Smooth muscle cell (in vitro differentiated cells): Measurements from ENCODE around the gene PRKG1. TPM values are rescaled to one million over a fixed set of nuclear protein-coding genes. Genes with fewer than 3 reads are reported as not detected.

ENCODE experiments used
- DNase-seq: peaks from one replicate; lab custom pipeline; 2025; ENCODE audit not compliant: unreplicated experiment; lab: John Stamatoyannopoulos, UW
- H2AFZ ChIP-seq: fragments of 200-600 bp; sonication (generic); 2 replicates; pipeline ENCODE4 v1.6.0; 2016; ENCODE audit warnings: antibody characterized with exemption, low read depth, mild to moderate bottlenecking
- H3F3A ChIP-seq: fragments of 200-600 bp; sonication (generic); 2 replicates; pipeline ENCODE4 v1.6.0; 2017; ENCODE audit warnings: antibody characterized with exemption, low read depth
- H3K27ac ChIP-seq: fragments of 200-600 bp; sonication (generic); 2 replicates; pipeline ENCODE4 v1.5.1; 2016; ENCODE audit warnings: low read depth, mild to moderate bottlenecking
- H3K27me3 ChIP-seq: fragments of 200-600 bp; sonication (generic); 2 replicates; pipeline ENCODE4 v1.6.1; 2016; ENCODE audit warnings: low read depth, mild to moderate bottlenecking
- H3K36me3 ChIP-seq: fragments of 200-600 bp; sonication (generic); 2 replicates; pipeline ENCODE4 v1.5.1; 2016; ENCODE audit warnings: low read depth
- H3K4me1 ChIP-seq: fragments of 200-600 bp; sonication (generic); 2 replicates; pipeline ENCODE4 v1.5.1; 2016; ENCODE audit warnings: low read depth
- H3K4me2 ChIP-seq: fragments of 200-600 bp; sonication (generic); 2 replicates; pipeline ENCODE4 v1.6.0; 2016; ENCODE audit warnings: mild to moderate bottlenecking
- H3K4me3 ChIP-seq: fragments of 200-600 bp; sonication (generic); 2 replicates; pipeline ENCODE4 v1.5.1; 2016; ENCODE audit warnings: mild to moderate bottlenecking
- H3K79me2 ChIP-seq: fragments of 200-600 bp; sonication (generic); 2 replicates; pipeline ENCODE4 v1.6.0; 2016; ENCODE audit warnings: low read depth, mild to moderate bottlenecking
- H3K9ac ChIP-seq: fragments of 200-600 bp; sonication (generic); 2 replicates; pipeline ENCODE4 v1.6.0; 2016; ENCODE audit warnings: low read depth
- H3K9me3 ChIP-seq: fragments of 200-600 bp; sonication (generic); replicated peaks from 2 replicates; pipeline ENCODE4 v1.5.1; 2016; ENCODE audit warnings: low read depth
- H4K20me1 ChIP-seq: fragments of 200-600 bp; sonication (generic); 2 replicates; pipeline ENCODE4 v1.6.0; 2016; ENCODE audit warnings: low read depth
- WGBS: methylation state at CpG from one replicate; pipeline ENCODE4 v1.1.7; 2016; ENCODE audit warnings: low lambda C conversion rate; 5-methylcytosine and 5-hydroxymethylcytosine counted together
- polyA plus RNA-seq: library from polyadenylated mRNA; unstranded; fragments of >200 nt; fragmentation: Nextera tagmentation; extraction: Ambion mirVana; gene quantifications from 2 replicates; pipeline ENCODE4 v1.2.1, GENCODE V29; 2016
- total RNA-seq: library from RNA; depleted of rRNA; stranded (reverse); fragments of >200 nt; gene quantifications from 2 replicates; pipeline ENCODE4 v1.2.3, GENCODE V29; 2014
- TF ChIP-seq, protein P1 (sequence below): fragments of 200-600 bp; sonication (generic); IDR thresholded peaks from 2 replicates; pipeline ENCODE4 v1.5.1; 2017; ENCODE audit warnings: borderline replicate concordance, mild to moderate bottlenecking, antibody characterized with exemption; ENCODE audit not compliant: insufficient read depth, poor library complexity, severe bottlenecking

The PRKG1 gene
- total and polyA plus RNA-seq, 2 experiments from 2014 or later, result 7.2 to 13.4 TPM

- Histone ChIP-seq H4K20me1 (no peaks in the 10 kb centered on the region), H3K4me3 (no peak overlapping the region), H3K36me3 (no peaks in the 10 kb centered on the region), H3K4me1 (no peaks in the 10 kb centered on the region), H3K79me2 (no peaks in the 10 kb centered on the region), H3K4me2 (no peak overlapping the region), H3K9me3 (no peaks in the 10 kb centered on the region), H3K27ac (no peak overlapping the region), H3K9ac (no peak overlapping the region), H3K27me3 (no peaks in the 10 kb centered on the region), H3F3A (no peaks in the 10 kb centered on the region), H2AFZ (peak overlapping the region; percentile 16)
- 89% methylated on average over 5 of the region's 5 CpGs for WGBS
- no peak for DNase-seq
- TF ChIP-seq, protein P1, sequence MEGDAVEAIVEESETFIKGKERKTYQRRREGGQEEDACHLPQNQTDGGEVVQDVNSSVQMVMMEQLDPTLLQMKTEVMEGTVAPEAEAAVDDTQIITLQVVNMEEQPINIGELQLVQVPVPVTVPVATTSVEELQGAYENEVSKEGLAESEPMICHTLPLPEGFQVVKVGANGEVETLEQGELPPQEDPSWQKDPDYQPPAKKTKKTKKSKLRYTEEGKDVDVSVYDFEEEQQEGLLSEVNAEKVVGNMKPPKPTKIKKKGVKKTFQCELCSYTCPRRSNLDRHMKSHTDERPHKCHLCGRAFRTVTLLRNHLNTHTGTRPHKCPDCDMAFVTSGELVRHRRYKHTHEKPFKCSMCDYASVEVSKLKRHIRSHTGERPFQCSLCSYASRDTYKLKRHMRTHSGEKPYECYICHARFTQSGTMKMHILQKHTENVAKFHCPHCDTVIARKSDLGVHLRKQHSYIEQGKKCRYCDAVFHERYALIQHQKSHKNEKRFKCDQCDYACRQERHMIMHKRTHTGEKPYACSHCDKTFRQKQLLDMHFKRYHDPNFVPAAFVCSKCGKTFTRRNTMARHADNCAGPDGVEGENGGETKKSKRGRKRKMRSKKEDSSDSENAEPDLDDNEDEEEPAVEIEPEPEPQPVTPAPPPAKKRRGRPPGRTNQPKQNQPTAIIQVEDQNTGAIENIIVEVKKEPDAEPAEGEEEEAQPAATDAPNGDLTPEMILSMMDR, result no peak
Observed at GRCh38 chr10:51707821-51708424, 633.6 kb downstream of the PRKG1 start.

DNA sequence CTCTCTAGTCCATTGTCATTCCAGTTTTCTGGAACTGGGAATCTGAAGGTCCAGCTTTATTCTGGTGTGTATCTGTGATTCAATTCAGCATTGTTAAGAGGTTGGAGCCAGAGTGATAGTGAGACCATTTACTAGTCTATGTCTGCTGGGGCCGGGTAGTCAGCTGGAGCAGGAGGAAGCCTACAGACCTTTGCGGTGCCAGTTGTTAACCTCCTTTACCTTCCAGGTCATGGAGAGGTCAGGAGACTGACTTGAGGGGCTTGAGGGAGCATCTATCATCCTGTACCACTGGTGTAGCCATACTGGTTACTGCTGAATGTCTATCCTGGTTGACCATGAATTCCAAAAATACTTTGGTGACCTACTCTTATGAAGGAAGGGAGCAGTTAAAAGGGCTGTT, 634.3 kb downstream of the PRKG1 start:
- no peaks in the 10 kb centered on the region for H3K27me3 ChIP-seq
- H3K4me3 ChIP-seq, result no peak overlapping the region
- no peaks in the 10 kb centered on the region for H3K79me2 ChIP-seq
- H3K9me3 ChIP-seq, result no peaks in the 10 kb centered on the region
- H3K4me1 ChIP-seq, result no peaks in the 10 kb centered on the region
- H2AFZ ChIP-seq, result no peak overlapping the region
- H3K27ac ChIP-seq, result no peak overlapping the region
- H3F3A ChIP-seq, result no peaks in the 10 kb centered on the region
- H4K20me1 ChIP-seq, result no peaks in the 10 kb centered on the region
- DNase-seq, result no peak
- H3K9ac ChIP-seq, result no peak overlapping the region
- H3K4me2 ChIP-seq, result no peak overlapping the region
- WGBS, result 94% methylated on average over 2 of the region's 2 CpGs
- TF ChIP-seq, protein P1, result no peak
- H3K36me3 ChIP-seq, result no peaks in the 10 kb centered on the region

- WGBS, result 77% methylated on average over 2 of the region's 2 CpGs
- no peak overlapping the region for H3K4me2 ChIP-seq
- no peaks in the 10 kb centered on the region for H3K4me1 ChIP-seq
- no peaks in the 10 kb centered on the region for H3K36me3 ChIP-seq
- DNase-seq, result no peak
- H3K9me3 ChIP-seq, result no peaks in the 10 kb centered on the region
- H3K4me3 ChIP-seq, result no peak overlapping the region
- no peak overlapping the region for H3K27ac ChIP-seq
- no peaks in the 10 kb centered on the region for H4K20me1 ChIP-seq
- no peak overlapping the region for H2AFZ ChIP-seq
- TF ChIP-seq, protein P1, result no peak
- H3K9ac ChIP-seq, result no peak overlapping the region
- H3K27me3 ChIP-seq, result no peaks in the 10 kb centered on the region
- no peaks in the 10 kb centered on the region for H3F3A ChIP-seq
- H3K79me2 ChIP-seq, result no peaks in the 10 kb centered on the region
Observed at GRCh38 chr10:51709324-51709972, 635.2 kb downstream of the PRKG1 start.

GRCh38 chr10:51711519-51711891, 637.2 kb downstream of the PRKG1 start:
- no peaks in the 10 kb centered on the region for H3K79me2 ChIP-seq
- H3K9ac ChIP-seq, result no peak overlapping the region
- no peak overlapping the region for H3K27ac ChIP-seq
- H2AFZ ChIP-seq, result no peak overlapping the region
- no peaks in the 10 kb centered on the region for H3K9me3 ChIP-seq
- no peaks in the 10 kb centered on the region for H3F3A ChIP-seq
- no peak for DNase-seq
- TF ChIP-seq, protein P1, result no peak
- no peaks in the 10 kb centered on the region for H4K20me1 ChIP-seq
- H3K4me2 ChIP-seq, result no peak overlapping the region
- WGBS, result 54% methylated on average over 1 of the region's 1 CpG
- no peak overlapping the region for H3K4me3 ChIP-seq
- H3K36me3 ChIP-seq, result no peaks in the 10 kb centered on the region
- H3K4me1 ChIP-seq, result no peaks in the 10 kb centered on the region
- no peaks in the 10 kb centered on the region for H3K27me3 ChIP-seq
